Measurements from ENCODE around the gene ZNF512B.

ZNF512B gene

GRCh38 chr20:63908008-63908682 lies 61.6 kb downstream of the ZNF512B start:
- POLR2A ChIA-PET = no interaction called here
- no peak for DNase-seq (ENCODE audit: low read depth, low spot score)
- no peak for TF ChIP-seq CTCF (IDR thresholded peaks at IDR 0.05; ENCODE audit: insufficient read depth, low read length, missing control alignments)
- CTCF ChIA-PET = interaction anchor here (1.6 to 4.5 kb wide), 2 partner anchors 12 to 66 kb away, joined by 4 to 23 read pairs; partner anchors contain the start of gene DNAJC5
- no peak overlapping the region for H3K4me3 ChIP-seq (ENCODE audit: low read depth, low read length)

Data from AG04449 (cell line).